HG02678 (cell line): ENCODE results near the gene NUDT21.

Experiments used
- ATAC-seq: cut with Tn5 transposase; IDR thresholded peaks from one replicate; pipeline ENCODE4 v1.9.1; 2021; ENCODE audit warnings: mild to moderate bottlenecking, moderate library complexity; ENCODE audit not compliant: unreplicated experiment

NUDT21 gene

GRCh38 chr16:56462064-56462796 is 11.1 kb upstream of the NUDT21 start:
- ATAC-seq = no peak

GRCh38 chr16:56460101-56460500 is 9.0 kb upstream of the NUDT21 start:
- ATAC-seq = no peak

GRCh38 chr16:56457927-56458470 is 6.9 kb upstream of the NUDT21 start:
- no peak for ATAC-seq

- peak; percentile 32 for ATAC-seq
These were observed 889 bp upstream of the NUDT21 start for GRCh38 chr16:56451753-56452689.

GRCh38 chr16:56450275-56450985 is 702 bp downstream of the NUDT21 start:
- peak; percentile 23 for ATAC-seq

GRCh38 chr16:56448005-56448404 is 3.1 kb downstream of the NUDT21 start:
- ATAC-seq = no peak

GRCh38 chr16:56447286-56447685 is 3.8 kb downstream of the NUDT21 start:
- no peak for ATAC-seq

- ATAC-seq = no peak
These were observed 13.1 kb downstream of the NUDT21 start for GRCh38 chr16:56438038-56438437.

- ATAC-seq = no peak
These were observed 14.9 kb downstream of the NUDT21 start for GRCh38 chr16:56436258-56436657.

- ATAC-seq = no peak
These were observed 23.0 kb downstream of the NUDT21 start for GRCh38 chr16:56428091-56428490.

GRCh38 chr16:56426585-56426984 is 24.5 kb downstream of the NUDT21 start:
- ATAC-seq = no peak

GRCh38 chr16:56425439-56425832 is 25.7 kb downstream of the NUDT21 start, which contains the start of gene AMFR:
AMFR (minus strand) TSS chr16:56425545; CDS start chr16:56425327, 218 bp downstream.
- peak; percentile 80 for ATAC-seq

GRCh38 chr16:56424791-56425438 is 26.2 kb downstream of the NUDT21 start:
- peak; percentile 36 for ATAC-seq

GRCh38 chr16:56424404-56424764 is 26.7 kb downstream of the NUDT21 start:
- no peak for ATAC-seq

GRCh38 chr16:56423584-56424403 is 27.3 kb downstream of the NUDT21 start:
- ATAC-seq = no peak

- ATAC-seq = no peak
These were observed 28.2 kb downstream of the NUDT21 start for GRCh38 chr16:56422896-56423441.

- ATAC-seq = no peak
These were observed 29.0 kb downstream of the NUDT21 start for GRCh38 chr16:56421976-56422669.

- ATAC-seq = no peak
These were observed 29.8 kb downstream of the NUDT21 start for GRCh38 chr16:56421313-56421712.

- no peak for ATAC-seq
These were observed 30.5 kb downstream of the NUDT21 start for GRCh38 chr16:56420613-56421012.
